Measurements from ENCODE around the gene AGBL1.

The AGBL1 gene

DNA sequence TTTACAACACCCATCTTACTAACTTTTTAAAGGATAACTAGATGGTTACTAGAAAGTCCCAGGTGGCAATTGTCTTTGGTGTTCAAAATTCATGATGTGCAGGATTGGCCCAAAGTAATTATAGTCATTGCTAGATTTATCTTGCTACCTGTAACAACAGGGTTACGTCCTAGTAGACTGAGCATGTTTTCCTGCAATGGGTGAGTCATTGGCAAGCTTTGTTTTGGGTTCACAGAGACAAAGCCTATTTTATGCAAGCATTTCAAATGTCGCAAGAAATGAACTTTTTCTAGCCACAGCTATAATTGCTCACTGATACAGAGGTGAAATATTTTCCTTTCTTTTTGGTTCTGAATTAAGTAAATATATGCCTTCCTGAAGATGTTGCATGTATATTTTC lies 267.6 kb downstream of the AGBL1 start:
- TF ChIP-seq, protein P1, sequence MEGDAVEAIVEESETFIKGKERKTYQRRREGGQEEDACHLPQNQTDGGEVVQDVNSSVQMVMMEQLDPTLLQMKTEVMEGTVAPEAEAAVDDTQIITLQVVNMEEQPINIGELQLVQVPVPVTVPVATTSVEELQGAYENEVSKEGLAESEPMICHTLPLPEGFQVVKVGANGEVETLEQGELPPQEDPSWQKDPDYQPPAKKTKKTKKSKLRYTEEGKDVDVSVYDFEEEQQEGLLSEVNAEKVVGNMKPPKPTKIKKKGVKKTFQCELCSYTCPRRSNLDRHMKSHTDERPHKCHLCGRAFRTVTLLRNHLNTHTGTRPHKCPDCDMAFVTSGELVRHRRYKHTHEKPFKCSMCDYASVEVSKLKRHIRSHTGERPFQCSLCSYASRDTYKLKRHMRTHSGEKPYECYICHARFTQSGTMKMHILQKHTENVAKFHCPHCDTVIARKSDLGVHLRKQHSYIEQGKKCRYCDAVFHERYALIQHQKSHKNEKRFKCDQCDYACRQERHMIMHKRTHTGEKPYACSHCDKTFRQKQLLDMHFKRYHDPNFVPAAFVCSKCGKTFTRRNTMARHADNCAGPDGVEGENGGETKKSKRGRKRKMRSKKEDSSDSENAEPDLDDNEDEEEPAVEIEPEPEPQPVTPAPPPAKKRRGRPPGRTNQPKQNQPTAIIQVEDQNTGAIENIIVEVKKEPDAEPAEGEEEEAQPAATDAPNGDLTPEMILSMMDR (IDR thresholded peaks at IDR 0.05; ENCODE audit: low read depth, low read length, missing control alignments): no peak
- H3K4me3 ChIP-seq (ENCODE audit: low read depth, low read length): no peak overlapping the region
- DNase-seq (ENCODE audit: low read depth): no peak

DNA sequence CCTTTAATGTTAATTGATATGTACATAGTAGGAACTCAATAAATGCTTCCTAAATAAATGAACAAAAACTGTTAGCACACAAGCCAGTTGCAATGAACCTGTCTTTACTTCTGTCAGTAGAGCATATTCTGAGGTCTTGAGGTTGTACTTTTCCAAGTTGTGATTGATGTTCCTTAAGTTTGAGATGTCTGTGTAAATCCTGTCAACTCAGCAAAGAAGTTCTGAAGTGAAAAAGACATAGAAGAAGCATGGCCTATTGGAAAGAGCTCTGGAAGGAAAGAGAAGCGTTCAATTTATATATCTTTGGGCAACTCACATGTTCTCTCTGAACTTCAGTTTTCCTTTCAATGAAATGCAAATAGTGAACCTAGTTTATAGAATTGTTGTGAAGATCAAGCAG lies 269.9 kb downstream of the AGBL1 start:
- TF ChIP-seq, protein P1 (IDR thresholded peaks at IDR 0.05; ENCODE audit: low read depth, low read length, missing control alignments): no peak
- no peak for DNase-seq (ENCODE audit: low read depth)
- no peak overlapping the region for H3K4me3 ChIP-seq (ENCODE audit: low read depth, low read length)

DNA sequence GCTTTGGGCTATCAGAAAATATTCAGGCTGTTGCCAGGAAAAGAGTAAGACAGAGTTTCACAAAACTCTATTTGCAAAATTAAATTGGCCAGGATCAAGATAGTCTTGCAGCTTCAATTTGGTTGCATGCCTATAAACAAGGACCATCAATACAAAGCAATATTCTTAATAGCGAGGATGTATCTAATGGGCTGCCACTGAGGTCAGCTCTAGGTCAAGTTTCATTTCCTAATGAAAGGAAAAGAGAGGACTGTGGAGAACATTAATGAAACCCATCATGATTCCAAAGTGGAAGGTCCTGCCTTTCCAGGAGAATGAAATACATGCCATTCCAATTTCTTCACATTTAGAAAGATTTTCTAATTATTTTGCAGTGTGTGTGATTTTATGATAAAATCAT lies 273.5 kb downstream of the AGBL1 start:
- H3K4me3 ChIP-seq (ENCODE audit: low read depth, low read length): no peak overlapping the region
- DNase-seq (ENCODE audit: low read depth): no peak
- TF ChIP-seq, protein P1 (IDR thresholded peaks at IDR 0.05; ENCODE audit: low read depth, low read length, missing control alignments): no peak

DNA sequence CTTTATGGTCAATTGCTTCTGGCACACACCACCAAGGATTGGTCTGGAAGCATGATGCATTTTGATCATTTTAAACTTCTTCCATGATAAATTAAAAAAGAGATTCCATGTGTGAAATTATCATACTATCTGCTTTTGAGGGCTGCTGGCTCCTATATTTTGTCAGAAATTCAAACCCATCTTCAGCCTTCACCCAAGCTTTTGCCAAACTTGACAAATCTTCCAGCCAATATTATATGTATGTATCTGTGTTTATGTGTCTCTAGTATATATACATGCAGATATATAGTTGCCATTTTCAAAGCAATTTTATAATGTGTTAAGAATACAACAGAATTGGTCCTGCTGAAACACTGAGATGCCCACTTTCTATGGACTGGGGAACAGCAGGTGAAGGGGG lies 275.7 kb downstream of the AGBL1 start:
- TF ChIP-seq, protein P1 (IDR thresholded peaks at IDR 0.05; ENCODE audit: low read depth, low read length, missing control alignments): no peak
- no peak for DNase-seq (ENCODE audit: low read depth)

DNA sequence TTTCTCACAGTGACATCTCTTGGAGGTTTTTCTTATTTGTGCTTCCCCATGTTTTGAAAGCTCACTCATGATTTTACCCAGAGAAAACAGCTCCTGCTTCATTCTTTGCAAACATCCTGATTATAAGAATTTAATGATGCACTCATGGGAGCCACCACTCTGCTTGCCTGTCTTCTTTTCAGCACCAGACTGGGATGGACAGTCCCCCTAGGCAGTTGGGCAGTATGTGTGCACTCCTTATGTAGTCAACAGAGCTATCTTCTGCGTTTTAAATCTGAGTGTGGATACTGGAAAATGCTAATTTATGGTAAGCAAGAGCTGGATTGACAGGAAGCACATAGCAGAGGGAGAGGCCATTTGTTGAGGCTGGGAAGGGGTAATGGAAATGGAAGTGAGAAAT lies 276.1 kb downstream of the AGBL1 start:
- no peak overlapping the region for H3K4me3 ChIP-seq (ENCODE audit: low read depth, low read length)
- DNase-seq (ENCODE audit: low read depth): no peak
- TF ChIP-seq, protein P1 (IDR thresholded peaks at IDR 0.05; ENCODE audit: low read depth, low read length, missing control alignments): no peak

More for the DNA sequence above, 275.7 kb downstream of the AGBL1 start:
- H3K4me3 ChIP-seq (ENCODE audit: low read depth, low read length): no peak overlapping the region

DNA sequence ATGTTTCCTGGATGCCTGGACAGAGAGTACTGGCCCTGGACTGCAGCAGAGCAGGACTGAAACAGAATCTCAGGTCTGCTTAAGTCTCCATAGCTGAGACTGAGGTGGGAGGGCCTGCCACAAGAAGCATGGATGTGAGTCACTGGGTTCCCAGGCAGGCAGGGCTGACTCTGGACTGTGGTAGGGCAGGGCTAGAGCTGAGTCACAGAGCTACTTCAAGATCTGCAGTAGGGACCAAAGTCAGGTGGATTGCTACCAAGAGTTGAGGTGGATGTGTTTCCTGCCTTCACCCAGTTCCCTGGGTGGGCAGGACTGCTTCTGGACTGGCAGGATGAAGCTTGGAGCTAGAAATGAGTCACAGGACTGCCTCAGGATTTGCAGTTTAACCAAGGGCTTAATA lies 282.9 kb downstream of the AGBL1 start:
- TF ChIP-seq, protein P1 (IDR thresholded peaks at IDR 0.05; ENCODE audit: low read depth, low read length, missing control alignments): no peak
- DNase-seq (ENCODE audit: low read depth): no peak
- H3K4me3 ChIP-seq (ENCODE audit: low read depth, low read length): no peak overlapping the region

DNA sequence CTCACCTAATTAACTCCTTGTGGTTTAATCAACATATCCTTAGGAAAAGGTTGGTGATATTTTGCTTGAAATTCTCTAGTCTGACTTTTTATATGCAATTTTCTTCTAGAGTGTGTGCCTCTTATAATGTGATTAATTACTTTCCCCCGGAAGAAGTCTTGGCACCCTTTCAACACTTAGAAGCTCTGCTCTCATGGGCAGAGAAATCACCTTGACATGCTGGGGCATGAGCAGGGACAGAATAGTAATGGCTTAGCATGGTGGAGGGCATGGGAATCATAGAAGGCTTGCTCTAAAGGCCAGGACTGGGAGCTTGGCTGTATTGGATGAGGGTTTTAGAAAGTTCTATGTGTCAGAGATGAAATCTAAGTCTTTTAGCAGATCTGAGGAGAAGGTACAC lies 293.5 kb downstream of the AGBL1 start:
- DNase-seq (ENCODE audit: low read depth): no peak
- TF ChIP-seq, protein P1 (IDR thresholded peaks at IDR 0.05; ENCODE audit: low read depth, low read length, missing control alignments): no peak
- H3K4me3 ChIP-seq (ENCODE audit: low read depth, low read length): no peak overlapping the region

Measured in GM12864 (cell line).